ENCODE measurements around the gene SYPL2. TPM values are rescaled to one million over a fixed set of nuclear protein-coding genes. Genes with fewer than 3 reads are reported as not detected.

The SYPL2 gene
- total RNA-seq, 1 donor from 2014 or later: 9.6 TPM

Other genes with a start within 250 kb of the SYPL2 start
- gene CELSR2, start 217.0 kb upstream of the SYPL2 start, total RNA-seq: 3.9 TPM
- 0.63 TPM for gene PSRC1, start 183.4 kb upstream of the SYPL2 start, total RNA-seq
- not detected for gene MYBPHL, start 159.5 kb upstream of the SYPL2 start, total RNA-seq
- gene SORT1, start 68.6 kb upstream of the SYPL2 start, total RNA-seq: 3.6 TPM
- gene PSMA5, start 40.1 kb upstream of the SYPL2 start, total RNA-seq: 59.2 TPM
- 4.3 TPM for gene ATXN7L2, start 17.4 kb downstream of the SYPL2 start, total RNA-seq
- gene CYB561D1, start 27.5 kb downstream of the SYPL2 start, total RNA-seq: 3.3 TPM
- 3.5 TPM for gene AMIGO1, start 43.2 kb downstream of the SYPL2 start, total RNA-seq
- not detected for gene GPR61, start 73.3 kb downstream of the SYPL2 start, total RNA-seq
- 2.5 TPM for gene GNAI3, start 82.1 kb downstream of the SYPL2 start, total RNA-seq
- 0.25 TPM for gene GNAT2, start 153.1 kb downstream of the SYPL2 start, total RNA-seq
- 56.1 TPM for gene AMPD2, start 153.3 kb downstream of the SYPL2 start, total RNA-seq
- 25.4 TPM for gene GSTM4, start 189.6 kb downstream of the SYPL2 start, total RNA-seq
- 15.1 TPM for gene GSTM2, start 201.5 kb downstream of the SYPL2 start, total RNA-seq
- not detected for gene GSTM1, start 221.3 kb downstream of the SYPL2 start, total RNA-seq
- 0.10 TPM for gene GSTM5, start 245.7 kb downstream of the SYPL2 start, total RNA-seq